SK-N-SH treated with all-trans-retinoic acid at 6 μM for 48 hours (cell line): Measurements from ENCODE around the gene FBH1.

Experiments used
- ATAC-seq: fragments of 200-7000 bp; cut with Tn5 transposase; 3 replicates; pipeline ENCODE4 v1.9.1; 2020; ENCODE audit warnings: mild to moderate bottlenecking, moderate library complexity
- ARNTL ChIP-seq: fragments of 450-650 bp; formaldehyde crosslinking; IDR thresholded peaks from 2 replicates; pipeline ENCODE4 v1.5.0; 2020; ENCODE audit warnings: low read depth, mild to moderate bottlenecking, moderate library complexity, borderline replicate concordance
- BACH2 ChIP-seq: fragments of 250-450 bp; sonication (Bioruptor Pico); IDR thresholded peaks from 2 replicates; pipeline ENCODE4 v1.9.0; 2021; ENCODE audit warnings: mild to moderate bottlenecking, borderline replicate concordance
- CSDC2 ChIP-seq: fragments of 250-450 bp; sonication (Bioruptor Pico); IDR thresholded peaks from 2 replicates; pipeline ENCODE4 v1.5.0; 2020; ENCODE audit warnings: mild to moderate bottlenecking, moderate library complexity
- CSRNP3 ChIP-seq: fragments of 250-450 bp; sonication (Bioruptor Pico); IDR thresholded peaks from 2 replicates; pipeline ENCODE4 v1.5.1; 2021; ENCODE audit warnings: mild to moderate bottlenecking, moderate library complexity
- GLIS3 ChIP-seq: fragments of 250-450 bp; sonication (Bioruptor Pico); IDR thresholded peaks from 2 replicates; pipeline ENCODE4 v1.5.0; 2020; ENCODE audit warnings: mild to moderate bottlenecking, moderate library complexity
- ISL1 ChIP-seq: fragments of 250-450 bp; sonication (Bioruptor Pico); IDR thresholded peaks from 2 replicates; pipeline ENCODE4 v2.1.2; 2022; ENCODE audit warnings: mild to moderate bottlenecking, moderate library complexity
- OSR1 ChIP-seq: fragments of 250-450 bp; sonication (Bioruptor Pico); IDR thresholded peaks from 2 replicates; pipeline ENCODE4 v1.8.0; 2022; ENCODE audit warnings: moderate library complexity, mild to moderate bottlenecking, inconsistent platforms
- POU6F1 ChIP-seq: fragments of 250-450 bp; sonication (Bioruptor Pico); IDR thresholded peaks from 2 replicates; pipeline ENCODE4 v1.8.0; 2021; ENCODE audit warnings: low read depth, mild to moderate bottlenecking, moderate library complexity, borderline replicate concordance
- RARB ChIP-seq: fragments of 250-450 bp; sonication (Bioruptor Pico); IDR thresholded peaks from 2 replicates; pipeline ENCODE4 v1.8.0; 2021; ENCODE audit warnings: mild to moderate bottlenecking, moderate library complexity
- SNAI2 ChIP-seq: fragments of 250-450 bp; sonication (Bioruptor Pico); IDR thresholded peaks from 2 replicates; pipeline ENCODE4 v1.5.0; 2020; ENCODE audit warnings: mild to moderate bottlenecking, moderate library complexity
- TCF4 ChIP-seq: fragments of 250-450 bp; sonication (Bioruptor Pico); IDR thresholded peaks from 2 replicates; pipeline ENCODE4 v1.8.0; 2021; ENCODE audit warnings: mild to moderate bottlenecking, moderate library complexity, borderline replicate concordance
- TOX ChIP-seq: fragments of 250-450 bp; sonication (Bioruptor Pico); IDR thresholded peaks from 2 replicates; pipeline ENCODE4 v1.8.0; 2021; ENCODE audit warnings: mild to moderate bottlenecking, moderate library complexity, borderline replicate concordance
- ZC3H10 ChIP-seq: fragments of 250-450 bp; sonication (Bioruptor Pico); IDR thresholded peaks from 2 replicates; pipeline ENCODE4 v1.5.1; 2021; ENCODE audit warnings: mild to moderate bottlenecking, moderate library complexity
- ZFP3 ChIP-seq: fragments of 250-450 bp; sonication (Bioruptor Pico); IDR thresholded peaks from 2 replicates; pipeline ENCODE4 v1.5.0; 2020; ENCODE audit warnings: mild to moderate bottlenecking, moderate library complexity
- ZFP30 ChIP-seq: fragments of 450-650 bp; formaldehyde crosslinking; IDR thresholded peaks from 2 replicates; pipeline ENCODE4 v1.5.0; 2022; ENCODE audit warnings: mild to moderate bottlenecking, moderate library complexity
- ZNF565 ChIP-seq: fragments of 450-650 bp; formaldehyde crosslinking; conservative IDR thresholded peaks from 2 replicates; pipeline ENCODE4 v1.5.0; 2020; ENCODE audit warnings: low read depth, mild to moderate bottlenecking, moderate library complexity
- ZNF70 ChIP-seq: fragments of 450-650 bp; formaldehyde crosslinking; IDR thresholded peaks from 2 replicates; pipeline ENCODE4 v1.5.0; 2020; ENCODE audit warnings: mild to moderate bottlenecking, moderate library complexity
- TF ChIP-seq, protein P1 (sequence below): fragments of 250-450 bp; sonication (Bioruptor Pico); IDR thresholded peaks from 2 replicates; pipeline ENCODE4 v1.5.1; 2020; ENCODE audit warnings: low read depth, mild to moderate bottlenecking, moderate library complexity
- TF ChIP-seq, protein P2 (sequence below): fragments of 250-450 bp; sonication (Bioruptor Pico); IDR thresholded peaks from 2 replicates; pipeline ENCODE4 v1.5.0; 2020; ENCODE audit warnings: mild to moderate bottlenecking, moderate library complexity

FBH1 gene

DNA sequence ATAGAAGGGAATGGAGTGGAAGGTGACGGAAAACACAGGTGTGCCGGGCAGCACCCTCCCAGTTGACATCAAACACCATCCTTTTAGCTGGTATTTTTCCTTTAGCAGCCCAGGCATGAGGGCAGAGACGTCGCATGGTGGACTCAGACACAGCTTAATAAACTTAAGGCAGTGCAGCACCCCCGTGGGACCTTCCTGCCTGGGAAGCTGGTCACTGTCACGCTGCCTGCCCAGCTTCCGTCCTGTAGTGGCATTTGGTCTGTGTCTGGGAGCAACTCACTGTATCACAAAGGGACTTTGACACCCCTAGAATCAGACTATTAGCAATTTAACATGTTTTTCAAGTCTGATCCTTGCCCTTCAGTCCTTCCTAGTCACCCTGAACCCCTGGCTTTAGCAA lies 51.5 kb downstream of the FBH1 start:
- TF ChIP-seq, protein P1, sequence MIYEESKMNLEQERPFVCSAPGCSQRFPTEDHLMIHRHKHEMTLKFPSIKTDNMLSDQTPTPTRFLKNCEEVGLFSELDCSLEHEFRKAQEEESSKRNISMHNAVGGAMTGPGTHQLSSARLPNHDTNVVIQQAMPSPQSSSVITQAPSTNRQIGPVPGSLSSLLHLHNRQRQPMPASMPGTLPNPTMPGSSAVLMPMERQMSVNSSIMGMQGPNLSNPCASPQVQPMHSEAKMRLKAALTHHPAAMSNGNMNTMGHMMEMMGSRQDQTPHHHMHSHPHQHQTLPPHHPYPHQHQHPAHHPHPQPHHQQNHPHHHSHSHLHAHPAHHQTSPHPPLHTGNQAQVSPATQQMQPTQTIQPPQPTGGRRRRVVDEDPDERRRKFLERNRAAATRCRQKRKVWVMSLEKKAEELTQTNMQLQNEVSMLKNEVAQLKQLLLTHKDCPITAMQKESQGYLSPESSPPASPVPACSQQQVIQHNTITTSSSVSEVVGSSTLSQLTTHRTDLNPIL (CRISPR knock-in tag) = no peak
- TF ChIP-seq RARB (CRISPR knock-in tag) (no peak), SNAI2 (CRISPR knock-in tag) (no peak), ISL1 (CRISPR knock-in tag) (no peak)

DNA sequence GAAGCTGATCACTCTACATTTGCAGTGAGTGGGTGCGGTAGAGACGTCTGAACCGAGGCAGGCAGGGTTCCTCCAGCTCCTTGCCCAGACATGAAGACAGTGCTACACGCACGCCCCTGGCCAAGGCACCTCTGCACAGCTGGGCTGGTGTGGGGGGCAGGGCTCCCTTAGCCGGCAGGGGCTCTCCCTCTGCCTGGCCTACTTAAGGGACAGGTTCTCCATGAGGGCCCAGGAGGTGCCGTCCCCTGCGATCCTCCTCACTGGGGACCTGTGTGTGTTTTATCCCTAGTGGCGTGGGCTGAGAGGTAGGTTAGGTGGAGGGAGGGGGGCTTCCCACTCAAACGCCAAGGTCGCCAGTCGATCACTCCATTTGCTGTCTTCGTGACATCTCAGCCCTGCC lies 52.0 kb downstream of the FBH1 start:
- TF ChIP-seq ARNTL (CRISPR knock-in tag) (no peak), TOX (CRISPR knock-in tag) (no peak), SNAI2 (CRISPR knock-in tag) (no peak)
- TF ChIP-seq, protein P2, sequence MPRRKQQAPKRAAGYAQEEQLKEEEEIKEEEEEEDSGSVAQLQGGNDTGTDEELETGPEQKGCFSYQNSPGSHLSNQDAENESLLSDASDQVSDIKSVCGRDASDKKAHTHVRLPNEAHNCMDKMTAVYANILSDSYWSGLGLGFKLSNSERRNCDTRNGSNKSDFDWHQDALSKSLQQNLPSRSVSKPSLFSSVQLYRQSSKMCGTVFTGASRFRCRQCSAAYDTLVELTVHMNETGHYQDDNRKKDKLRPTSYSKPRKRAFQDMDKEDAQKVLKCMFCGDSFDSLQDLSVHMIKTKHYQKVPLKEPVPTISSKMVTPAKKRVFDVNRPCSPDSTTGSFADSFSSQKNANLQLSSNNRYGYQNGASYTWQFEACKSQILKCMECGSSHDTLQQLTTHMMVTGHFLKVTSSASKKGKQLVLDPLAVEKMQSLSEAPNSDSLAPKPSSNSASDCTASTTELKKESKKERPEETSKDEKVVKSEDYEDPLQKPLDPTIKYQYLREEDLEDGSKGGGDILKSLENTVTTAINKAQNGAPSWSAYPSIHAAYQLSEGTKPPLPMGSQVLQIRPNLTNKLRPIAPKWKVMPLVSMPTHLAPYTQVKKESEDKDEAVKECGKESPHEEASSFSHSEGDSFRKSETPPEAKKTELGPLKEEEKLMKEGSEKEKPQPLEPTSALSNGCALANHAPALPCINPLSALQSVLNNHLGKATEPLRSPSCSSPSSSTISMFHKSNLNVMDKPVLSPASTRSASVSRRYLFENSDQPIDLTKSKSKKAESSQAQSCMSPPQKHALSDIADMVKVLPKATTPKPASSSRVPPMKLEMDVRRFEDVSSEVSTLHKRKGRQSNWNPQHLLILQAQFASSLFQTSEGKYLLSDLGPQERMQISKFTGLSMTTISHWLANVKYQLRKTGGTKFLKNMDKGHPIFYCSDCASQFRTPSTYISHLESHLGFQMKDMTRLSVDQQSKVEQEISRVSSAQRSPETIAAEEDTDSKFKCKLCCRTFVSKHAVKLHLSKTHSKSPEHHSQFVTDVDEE = no peak
- ATAC-seq = no peak

More for the DNA sequence above, 51.5 kb downstream of the FBH1 start:
- no peak for ATAC-seq

GRCh38 chr10:5942474-5942873 lies 52.4 kb downstream of the FBH1 start:
- TF ChIP-seq RARB (CRISPR knock-in tag) = no peak
- TF ChIP-seq GLIS3 (CRISPR knock-in tag) = no peak
- TF ChIP-seq, protein P2 = no peak
- no peak for TF ChIP-seq ZC3H10 (CRISPR knock-in tag)
- TF ChIP-seq POU6F1 (CRISPR knock-in tag) = no peak
- no peak for TF ChIP-seq ZFP3 (CRISPR knock-in tag)
- no peak for TF ChIP-seq BACH2 (CRISPR knock-in tag)
- TF ChIP-seq ISL1 (CRISPR knock-in tag) = no peak
- TF ChIP-seq TCF4 (CRISPR knock-in tag) = no peak
- no peak for TF ChIP-seq ZNF565 (CRISPR knock-in tag)
- TF ChIP-seq ZNF70 (CRISPR knock-in tag) = no peak
- no peak for TF ChIP-seq CSRNP3 (CRISPR knock-in tag)
- no peak for TF ChIP-seq ZFP30 (CRISPR knock-in tag)

DNA sequence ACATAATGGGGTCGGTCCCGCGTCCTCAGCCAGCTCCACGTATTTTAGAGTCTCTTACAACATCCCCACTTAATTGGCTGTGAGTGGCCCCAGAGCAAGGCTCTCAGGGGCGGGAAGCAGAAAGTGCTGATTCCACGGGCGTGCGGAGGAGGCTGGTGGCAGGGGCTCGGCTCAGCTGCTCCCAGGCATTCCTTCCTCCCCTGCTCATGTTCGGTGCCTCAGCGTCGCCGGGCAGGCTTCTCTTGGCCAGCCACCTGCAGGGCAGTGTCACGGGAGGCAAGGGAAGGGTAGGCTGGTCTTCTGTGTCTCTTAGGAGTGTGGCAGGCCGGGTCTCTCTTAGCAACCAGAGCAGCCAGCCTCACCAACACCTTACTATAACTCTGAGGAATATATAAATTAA lies 53.5 kb downstream of the FBH1 start:
- no peak for ATAC-seq
- TF ChIP-seq OSR1 (CRISPR knock-in tag) (no peak), CSRNP3 (CRISPR knock-in tag) (no peak), ZFP3 (CRISPR knock-in tag) (no peak), ZNF565 (CRISPR knock-in tag) (no peak), GLIS3 (CRISPR knock-in tag) (no peak), CSDC2 (CRISPR knock-in tag) (no peak)
- TF ChIP-seq, protein P1 (CRISPR knock-in tag) = no peak
- TF ChIP-seq, protein P2 = no peak

More at GRCh38 chr10:5942474-5942873, 52.4 kb downstream of the FBH1 start:
- ATAC-seq = no peak
